HG02852 (cell line): ENCODE results near the gene DNAJB5.

Source experiments
- ATAC-seq: cut with Tn5 transposase; IDR thresholded peaks from one replicate; pipeline ENCODE4 v1.9.1; 2021; ENCODE audit warnings: mild to moderate bottlenecking, moderate library complexity; ENCODE audit not compliant: unreplicated experiment

DNAJB5 gene

GRCh38 chr9:35044071-35044470 is 54.5 kb downstream of the DNAJB5 start:
- no peak for ATAC-seq
